Osteoblast (primary cell): ENCODE results near the gene BARD1. TPM values are rescaled to one million over a fixed set of nuclear protein-coding genes. Genes with fewer than 3 reads are reported as not detected.

Experiments
- DNase-seq: peaks from one replicate; pipeline ENCODE4 v3.0.0; 2011; ENCODE audit warnings: low spot score, mixed read lengths; ENCODE audit not compliant: insufficient read length; ENCODE audit errors: missing footprints
- H2AFZ ChIP-seq: 2 replicates; pipeline ENCODE4 v1.6.0; 2011; ENCODE audit warnings: mild to moderate bottlenecking, low read length
- H3K27ac ChIP-seq: 2 replicates; pipeline ENCODE4 v1.5.1; 2011; ENCODE audit warnings: mild to moderate bottlenecking, low read depth, low read length, moderate library complexity
- H3K27me3 ChIP-seq: 2 replicates; pipeline ENCODE4 v1.6.0; 2012; ENCODE audit warnings: mild to moderate bottlenecking, control low read depth, inconsistent platforms, low read length, moderate library complexity; ENCODE audit not compliant: insufficient read depth
- H3K36me3 ChIP-seq: 2 replicates; pipeline ENCODE4 v1.5.1; 2011; ENCODE audit warnings: mild to moderate bottlenecking, low read length, control low read depth, moderate library complexity; ENCODE audit not compliant: insufficient read depth
- H3K4me1 ChIP-seq: 2 replicates; pipeline ENCODE4 v1.5.1; 2011; ENCODE audit warnings: mild to moderate bottlenecking, low read length, control low read depth, moderate library complexity; ENCODE audit not compliant: insufficient read depth
- H3K4me2 ChIP-seq: 2 replicates; pipeline ENCODE4 v1.6.0; 2011; ENCODE audit warnings: mild to moderate bottlenecking, low read length; ENCODE audit not compliant: insufficient read depth
- H3K4me3 ChIP-seq: fragments of 200-600 bp; sonication (generic); 3 replicates; pipeline ENCODE4 v1.5.1; 2012; ENCODE audit warnings: mild to moderate bottlenecking, low read length, inconsistent platforms; ENCODE audit not compliant: insufficient read depth
- H3K79me2 ChIP-seq: 2 replicates; pipeline ENCODE4 v1.6.0; 2012; ENCODE audit warnings: mild to moderate bottlenecking, low read length, control low read depth, inconsistent platforms; ENCODE audit not compliant: insufficient read depth
- H3K9me3 ChIP-seq: 2 replicates; pipeline ENCODE4 v1.5.1; 2011; ENCODE audit warnings: low read depth, low read length, control low read depth
- H4K20me1 ChIP-seq: 2 replicates; pipeline ENCODE4 v1.6.0; 2012; ENCODE audit warnings: mild to moderate bottlenecking, low read length, control low read depth; ENCODE audit not compliant: insufficient read depth
- CTCF ChIP-seq: IDR thresholded peaks from 2 replicates; pipeline ENCODE4 v1.5.1; 2011; ENCODE audit warnings: mild to moderate bottlenecking, low read depth, low read length, moderate library complexity; ENCODE audit errors: extremely low read depth
- total RNA-seq: library from RNA; depleted of rRNA; stranded (reverse); fragments of >200 nt; gene quantifications from 2 replicates; pipeline ENCODE4 v1.2.3, GENCODE V29; 2012

Gene BARD1
- total RNA-seq, 1 donor = 18.5 TPM

- no peaks in the 10 kb centered on the region for H4K20me1 ChIP-seq
- H2AFZ ChIP-seq = no peak overlapping the region
- no peak for DNase-seq
- H3K9me3 ChIP-seq = no peaks in the 10 kb centered on the region
- H3K4me3 ChIP-seq = no peak overlapping the region
- TF ChIP-seq CTCF = no peak
- no peak overlapping the region for H3K4me2 ChIP-seq
- H3K4me1 ChIP-seq = no peaks in the 10 kb centered on the region
- H3K27me3 ChIP-seq = no peaks in the 10 kb centered on the region
- H3K36me3 ChIP-seq = no peaks in the 10 kb centered on the region
- no peaks in the 10 kb centered on the region for H3K79me2 ChIP-seq
- H3K27ac ChIP-seq = no peak overlapping the region
These were observed 6.6 kb upstream of the BARD1 start for GRCh38 chr2:214816008-214816533.

GRCh38 chr2:214810671-214811070 is 1.2 kb upstream of the BARD1 start:
- DNase-seq = peak; percentile 36
- no peak for TF ChIP-seq CTCF
- Histone ChIP-seq H3K27me3 (no peaks in the 10 kb centered on the region), H3K27ac (no peak overlapping the region), H3K4me3 (peak overlapping the region; percentile 96), H3K79me2 (peaks cover 27% of the 10 kb centered on the region), H3K9me3 (no peaks in the 10 kb centered on the region), H4K20me1 (no peaks in the 10 kb centered on the region), H3K4me2 (peak overlapping the region; percentile 80), H3K36me3 (no peaks in the 10 kb centered on the region), H2AFZ (peak overlapping the region; percentile 94), H3K4me1 (peaks cover 16% of the 10 kb centered on the region)

GRCh38 chr2:214809751-214810564 is 475 bp upstream of the BARD1 start:
- Histone ChIP-seq H3K27me3 (no peaks in the 10 kb centered on the region), H4K20me1 (no peaks in the 10 kb centered on the region), H3K9me3 (no peaks in the 10 kb centered on the region), H3K4me1 (peaks cover 16% of the 10 kb centered on the region), H3K4me2 (peak overlapping the region; percentile 80), H3K36me3 (no peaks in the 10 kb centered on the region), H3K4me3 (peak overlapping the region; percentile 96), H3K79me2 (peaks cover 34% of the 10 kb centered on the region), H3K27ac (peak overlapping the region; percentile 19), H2AFZ (peak overlapping the region; percentile 94)
- peak; percentile 98 for DNase-seq
- no peak for TF ChIP-seq CTCF

- H3K4me2 ChIP-seq = peak overlapping the region; percentile 83
- H3K27me3 ChIP-seq = no peaks in the 10 kb centered on the region
- peaks cover 16% of the 10 kb centered on the region for H3K4me1 ChIP-seq
- no peaks in the 10 kb centered on the region for H4K20me1 ChIP-seq
- H3K4me3 ChIP-seq = peak overlapping the region; percentile 96
- peak overlapping the region; percentile 41 for H3K27ac ChIP-seq
- peak overlapping the region; percentile 85 for H2AFZ ChIP-seq
- no peak for TF ChIP-seq CTCF
- no peaks in the 10 kb centered on the region for H3K36me3 ChIP-seq
- H3K79me2 ChIP-seq = peaks cover 53% of the 10 kb centered on the region
- DNase-seq = no peak
- no peaks in the 10 kb centered on the region for H3K9me3 ChIP-seq
These were observed 1.8 kb downstream of the BARD1 start for GRCh38 chr2:214807653-214808052.
